ENCODE data around the gene KRTAP12-2.
A peak's percentile ranks its signal among the peaks of the same experiment; 100 is the strongest.

Gene KRTAP12-2, protein sequence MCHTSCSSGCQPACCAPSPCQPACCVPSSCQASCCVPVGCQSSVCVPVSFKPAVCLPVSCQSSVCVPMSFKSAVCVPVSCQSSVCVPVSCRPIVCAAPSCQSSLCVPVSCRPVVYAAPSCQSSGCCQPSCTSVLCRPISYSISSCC

DNA sequence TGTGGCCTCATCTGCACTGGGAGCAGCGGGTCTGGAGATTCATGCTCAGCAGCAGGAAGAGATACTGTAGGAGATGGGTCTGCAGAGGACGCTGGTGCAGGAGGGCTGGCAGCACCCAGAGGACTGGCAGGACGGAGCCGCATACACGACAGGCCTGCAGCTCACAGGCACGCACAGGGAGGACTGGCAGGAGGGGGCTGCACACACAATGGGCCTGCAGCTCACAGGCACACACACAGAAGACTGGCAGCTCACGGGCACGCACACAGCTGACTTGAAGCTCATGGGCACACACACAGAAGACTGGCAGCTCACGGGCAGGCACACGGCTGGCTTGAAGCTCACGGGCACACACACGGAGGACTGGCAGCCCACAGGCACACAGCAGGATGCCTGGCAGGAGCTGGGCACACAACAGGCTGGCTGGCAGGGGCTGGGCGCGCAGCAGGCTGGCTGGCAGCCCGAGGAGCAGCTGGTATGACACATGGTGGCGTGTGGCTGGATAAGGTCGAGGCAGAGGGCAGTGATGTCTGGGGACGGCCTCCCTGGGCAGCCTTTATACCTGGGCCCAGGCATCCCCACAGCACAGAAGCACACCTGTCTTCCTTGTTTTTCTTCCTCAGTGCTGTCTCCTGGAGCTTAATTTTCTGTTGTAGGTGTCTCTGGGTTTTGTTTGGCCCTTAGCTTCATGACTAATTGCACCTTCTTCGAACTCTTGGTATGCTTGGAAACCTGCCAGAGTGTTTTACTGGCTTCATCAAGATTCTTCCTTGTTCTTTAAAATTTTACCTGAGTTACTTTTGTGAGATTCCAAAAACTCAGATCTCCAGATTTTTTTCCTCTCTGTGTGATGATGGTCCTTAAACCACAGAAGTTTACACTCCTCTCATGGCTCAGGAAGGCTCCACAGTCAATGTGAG, at the start of gene KRTAP12-2:
Gene KRTAP12-2 (minus strand): TSS at position 527 of the 920 bp plus-strand sequence. CDS start 41 bp downstream, at position 486.
- DNase-seq (ENCODE audit: low read depth in 3 of 3): no peak

- no peak for DNase-seq (ENCODE audit: low read depth in 3 of 3)
Observed at GRCh38 chr21:44714905-44715304, 48.2 kb upstream of the KRTAP12-2 start.

GRCh38 chr21:44713846-44714245, 47.1 kb upstream of the KRTAP12-2 start:
- DNase-seq (ENCODE audit: low read depth in 3 of 3): no peak

DNA sequence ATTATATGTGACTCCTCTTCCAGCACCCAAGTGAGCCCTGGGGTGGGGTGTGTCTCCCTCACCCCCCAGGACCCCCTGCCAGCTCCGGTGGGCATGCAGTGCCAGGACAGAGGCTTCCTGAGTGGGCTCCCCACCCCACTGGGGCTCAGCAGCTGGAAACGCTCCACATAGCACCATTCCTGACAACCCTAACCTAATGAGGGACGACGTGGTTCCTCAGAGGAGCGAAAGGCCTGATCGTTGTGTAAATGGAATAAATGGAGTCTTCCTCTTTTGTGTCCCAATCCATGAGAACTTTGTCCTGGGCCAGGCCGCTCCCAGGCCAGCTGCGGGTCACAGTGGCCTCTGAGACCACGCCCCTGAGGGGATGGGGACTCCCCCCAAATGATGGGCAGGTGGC, 46.4 kb upstream of the KRTAP12-2 start:
- DNase-seq (ENCODE audit: low read depth in 3 of 3): no peak

- no peak for DNase-seq (ENCODE audit: low read depth in 3 of 3)
Observed at GRCh38 chr21:44712203-44713028, 45.7 kb upstream of the KRTAP12-2 start.

DNA sequence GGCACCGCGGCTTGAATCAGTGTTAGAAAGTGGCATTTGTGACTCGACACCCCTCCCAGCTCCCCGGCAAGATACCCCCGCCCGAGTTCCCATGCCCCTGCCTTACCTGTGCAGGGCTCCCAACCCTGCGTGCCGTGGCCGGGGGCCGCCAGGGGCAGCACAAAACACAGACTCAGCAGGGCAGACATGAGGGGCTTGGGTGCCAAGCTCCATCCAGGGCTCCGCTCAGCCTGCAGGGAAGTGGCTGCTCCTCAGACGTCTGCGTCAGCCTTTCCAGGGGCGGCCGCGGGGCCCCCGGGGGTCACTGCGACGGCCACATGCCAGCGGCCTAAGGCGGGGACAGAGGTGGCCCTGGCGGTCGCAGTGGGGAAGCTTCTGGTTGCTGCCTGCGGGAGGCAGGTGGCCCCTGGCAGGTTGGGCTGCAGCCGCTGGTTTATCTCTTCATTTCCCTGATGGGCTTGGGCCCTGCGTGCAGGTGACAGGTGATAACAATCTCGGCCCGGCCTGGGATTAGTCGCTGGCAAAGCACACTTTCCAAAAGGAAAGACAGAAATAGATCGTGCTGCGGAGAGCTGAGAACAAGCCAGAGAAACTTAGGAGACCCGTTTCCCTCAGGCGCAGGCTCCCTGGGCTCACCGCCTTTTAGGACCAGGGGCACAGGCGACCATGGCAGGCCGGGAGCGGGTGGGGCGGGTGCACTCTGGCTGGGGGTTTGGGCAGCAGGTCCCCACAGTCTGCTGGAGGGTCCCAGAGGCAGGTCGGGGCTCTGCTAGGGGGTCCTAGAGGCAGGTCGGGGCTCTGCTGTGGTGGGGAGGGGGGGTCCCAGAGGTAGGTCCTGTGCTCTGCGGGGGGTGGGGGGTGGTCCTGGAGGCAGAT, 44.8 kb upstream of the KRTAP12-2 start, which contains the start of gene TSPEAR:
Gene TSPEAR (minus strand): TSS at position 246 of the 876 bp plus-strand sequence. CDS start 58 bp downstream, at position 188.
- no peak for DNase-seq (ENCODE audit: low read depth in 3 of 3)

DNA sequence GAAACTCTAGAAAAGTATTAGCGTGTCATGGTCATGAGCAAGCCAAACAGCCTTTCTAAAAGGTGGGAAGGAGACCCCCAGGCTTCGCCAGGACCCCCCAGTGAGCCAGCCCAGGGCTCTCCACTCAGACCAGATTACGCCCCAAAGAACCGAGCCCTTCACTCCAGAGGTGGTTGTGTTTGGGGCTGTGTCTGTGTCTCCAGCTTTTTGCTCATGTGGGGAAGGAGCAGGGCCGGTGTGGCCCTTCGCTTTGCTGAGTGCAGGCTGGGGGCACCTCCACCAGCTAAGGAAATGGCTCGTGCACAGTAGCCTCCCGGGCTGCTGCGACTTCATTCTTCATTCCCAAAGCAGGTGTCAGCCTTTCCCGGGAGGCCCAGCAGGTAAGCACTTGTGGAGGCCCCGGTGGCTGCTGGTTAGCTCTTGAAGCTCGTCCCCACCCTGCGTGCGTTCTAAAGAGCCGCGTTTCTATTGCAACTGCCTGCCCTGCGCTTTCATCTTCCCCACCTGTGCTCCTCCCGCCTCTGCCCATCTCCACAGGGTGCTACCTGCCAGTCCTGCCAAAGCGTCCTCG, 44.1 kb upstream of the KRTAP12-2 start:
- no peak for DNase-seq (ENCODE audit: low read depth in 3 of 3)

DNA sequence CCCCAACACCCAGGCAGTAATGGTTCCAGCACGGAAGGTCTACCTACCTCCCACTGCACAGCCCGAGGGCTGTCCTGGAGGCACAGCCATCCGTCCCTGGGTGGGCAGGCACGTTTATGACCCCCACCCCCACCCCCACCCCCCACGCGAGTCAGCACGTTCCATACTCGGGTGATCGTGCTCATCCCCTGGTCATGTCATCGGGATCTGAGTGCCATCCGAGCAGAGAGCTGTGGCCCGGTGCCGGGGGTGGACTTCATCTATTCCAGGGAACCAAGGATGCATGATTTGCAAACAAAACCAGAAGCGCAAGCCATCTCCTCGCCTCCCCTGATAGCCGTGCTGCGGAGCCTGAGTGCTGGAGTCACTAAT, 43.6 kb upstream of the KRTAP12-2 start:
- DNase-seq (ENCODE audit: low read depth in 3 of 3): no peak

- peak in 1 of 3 experiments; percentile 14 for DNase-seq (ENCODE audit: low read depth in 3 of 3)
Observed at GRCh38 chr21:44709426-44710293, 42.9 kb upstream of the KRTAP12-2 start.

DNA sequence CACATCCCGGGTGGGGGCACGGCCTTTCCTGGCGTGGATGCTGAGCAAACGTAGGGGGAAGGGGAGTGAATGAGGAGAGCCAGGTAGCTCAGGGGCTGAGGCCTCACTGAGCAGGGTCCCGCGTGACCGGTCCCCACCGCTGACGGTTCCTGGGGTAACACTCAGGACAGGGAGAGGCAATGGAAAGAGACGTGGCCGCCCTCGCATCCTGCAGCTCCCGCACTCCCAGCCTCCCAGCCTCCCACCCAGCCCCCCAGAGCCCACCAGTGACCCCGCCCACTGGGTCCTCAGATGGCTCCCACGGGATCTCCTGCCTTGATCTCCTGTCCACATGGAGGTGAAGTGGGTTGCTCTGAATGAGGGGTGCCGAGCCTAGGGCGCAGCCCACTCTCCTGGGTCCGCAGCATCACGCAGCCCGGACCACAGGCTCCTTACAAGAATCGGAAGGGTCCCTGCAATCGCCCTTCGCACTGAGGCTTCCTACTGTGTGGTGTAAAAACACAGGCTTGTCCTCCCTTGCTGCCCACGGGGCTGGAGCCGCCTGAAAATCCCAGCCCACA, 42.2 kb upstream of the KRTAP12-2 start:
- no peak for DNase-seq (ENCODE audit: low read depth in 3 of 3)

DNA sequence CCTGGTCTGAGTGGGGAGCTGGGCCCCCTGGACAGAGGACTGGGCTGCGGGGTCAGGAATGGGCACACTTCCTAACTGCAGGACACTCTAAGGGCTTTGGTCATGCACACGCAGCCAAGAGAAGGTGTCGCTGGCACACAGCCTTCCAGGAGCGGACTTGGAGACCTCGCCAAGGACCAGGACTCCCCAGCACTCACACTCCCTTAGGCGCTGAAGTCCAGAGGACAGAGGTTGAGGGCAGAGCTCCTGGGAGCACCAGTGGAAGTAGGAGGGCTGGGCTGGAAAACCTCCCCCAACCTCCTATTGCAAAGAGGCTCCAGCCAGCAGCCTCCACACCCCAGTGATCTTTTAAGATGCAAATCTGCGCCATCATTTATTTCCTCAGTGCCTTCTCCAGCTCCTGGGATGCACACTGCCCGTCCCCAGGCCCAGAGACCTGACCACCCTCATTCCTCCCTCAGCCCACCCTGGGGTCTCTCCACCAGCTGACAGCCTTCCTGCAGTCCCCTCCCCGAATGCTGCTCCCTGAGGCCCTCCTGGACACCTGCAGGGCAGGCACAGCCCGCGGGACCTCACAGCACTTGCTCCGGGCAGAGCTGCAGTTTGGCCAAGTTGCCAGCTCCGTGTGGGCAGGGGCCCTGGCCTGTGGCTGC, 41.6 kb upstream of the KRTAP12-2 start:
- DNase-seq (ENCODE audit: low read depth in 3 of 3): no peak

- no peak for DNase-seq (ENCODE audit: low read depth in 3 of 3)
Observed at GRCh38 chr21:44706706-44707581, 40.2 kb upstream of the KRTAP12-2 start.

DNA sequence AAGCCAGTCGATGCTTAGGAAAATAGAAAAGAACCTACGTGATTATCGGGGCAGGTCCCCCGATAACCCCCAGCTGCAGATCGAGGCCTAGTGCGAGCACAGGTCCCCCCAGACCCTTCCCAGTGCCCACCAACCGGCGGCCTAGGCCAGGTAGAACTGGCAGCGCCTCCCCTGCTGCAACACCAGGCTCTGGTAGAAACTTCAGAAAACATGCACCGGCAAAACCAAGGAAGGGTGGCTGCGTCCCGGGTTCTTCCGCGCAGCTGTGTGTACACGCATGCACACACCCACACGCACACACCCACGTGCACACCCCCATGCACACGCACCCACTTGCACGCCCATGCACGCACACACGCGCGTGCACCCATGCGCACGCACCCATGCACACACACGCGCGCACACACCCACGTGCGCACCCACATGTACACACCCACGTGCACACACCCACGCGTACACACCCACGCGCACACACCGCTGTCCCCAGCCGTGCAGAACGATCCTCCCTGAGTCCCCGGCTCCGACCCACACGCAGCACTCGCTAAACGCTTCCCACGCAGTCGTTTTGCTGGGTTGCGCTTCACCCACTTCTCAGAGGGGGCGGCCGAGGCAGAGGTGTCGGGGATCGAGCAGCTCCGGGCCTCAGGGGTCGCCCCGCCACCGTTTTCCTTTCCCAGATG, 39.4 kb upstream of the KRTAP12-2 start:
- no peak for DNase-seq (ENCODE audit: low read depth in 3 of 3)

- no peak for DNase-seq (ENCODE audit: low read depth in 3 of 3)
Observed at GRCh38 chr21:44704636-44705001, 37.9 kb upstream of the KRTAP12-2 start.

GRCh38 chr21:44703731-44704635, 37.3 kb upstream of the KRTAP12-2 start:
- DNase-seq (ENCODE audit: low read depth in 3 of 3): no peak

- no peak for DNase-seq (ENCODE audit: low read depth in 3 of 3)
Observed at GRCh38 chr21:44702973-44703730, 36.4 kb upstream of the KRTAP12-2 start.

Data from stimulated activated CD4-positive, alpha-beta T cell treated with anti-CD3 and anti-CD28 coated beads, TNF-alpha, amount 100 ng/mL, for 4 hours (primary cell).